ENCODE data around the gene PPP1CA.

PPP1CA gene

GRCh38 chr11:67387069-67387468, 14.6 kb downstream of the PPP1CA start:
- DNase-seq (ENCODE audit: low read depth in 2 of 2): no peak

- DNase-seq (ENCODE audit: low read depth in 2 of 2): no peak
Observed at GRCh38 chr11:67384851-67385366, 16.7 kb downstream of the PPP1CA start.

- DNase-seq (ENCODE audit: low read depth in 2 of 2): peak; percentile 80
Observed at GRCh38 chr11:67382276-67383136, 19.2 kb downstream of the PPP1CA start.

- DNase-seq (ENCODE audit: low read depth in 2 of 2): no peak
Observed at GRCh38 chr11:67381244-67381972, 20.2 kb downstream of the PPP1CA start.

GRCh38 chr11:67379061-67380058, 22.3 kb downstream of the PPP1CA start:
- DNase-seq (ENCODE audit: low read depth in 2 of 2): no peak

- DNase-seq (ENCODE audit: low read depth in 2 of 2): no peak
Observed at GRCh38 chr11:67378544-67378943, 23.1 kb downstream of the PPP1CA start.

- no peak for DNase-seq (ENCODE audit: low read depth in 2 of 2)
Observed at GRCh38 chr11:67376873-67377808, 24.5 kb downstream of the PPP1CA start.

GRCh38 chr11:67376063-67376820, 25.4 kb downstream of the PPP1CA start:
- DNase-seq (ENCODE audit: low read depth in 2 of 2): no peak

- no peak for DNase-seq (ENCODE audit: low read depth in 2 of 2)
Observed at GRCh38 chr11:67375320-67376055, 26.2 kb downstream of the PPP1CA start.

- DNase-seq (ENCODE audit: low read depth in 2 of 2): no peak
Observed at GRCh38 chr11:67374571-67375281, 26.9 kb downstream of the PPP1CA start.

GRCh38 chr11:67373648-67374570, 27.7 kb downstream of the PPP1CA start:
- peak in 1 of 2 donors; percentile 37 for DNase-seq (ENCODE audit: low read depth in 2 of 2)

- DNase-seq (ENCODE audit: low read depth in 2 of 2): no peak
Observed at GRCh38 chr11:67372993-67373647, 28.5 kb downstream of the PPP1CA start, which contains the start of gene CLCF1. CLCF1 (minus strand) TSS chr11:67373598; CDS start chr11:67373539, 59 bp downstream.

GRCh38 chr11:67372321-67372992, 29.2 kb downstream of the PPP1CA start:
- no peak for DNase-seq (ENCODE audit: low read depth in 2 of 2)

GRCh38 chr11:67371911-67372320, 29.7 kb downstream of the PPP1CA start:
- DNase-seq (ENCODE audit: low read depth in 2 of 2): no peak

GRCh38 chr11:67371189-67371910, 30.3 kb downstream of the PPP1CA start:
- no peak for DNase-seq (ENCODE audit: low read depth in 2 of 2)

All from activated CD4-positive, alpha-beta T cell treated with anti-CD3 and anti-CD28 coated beads for 24 hours (primary cell).